Cardiac muscle cell (in vitro differentiated cells and primary cell): Measurements from ENCODE around the gene CDK14. TPM values are rescaled to one million over a fixed set of nuclear protein-coding genes. Genes with fewer than 3 reads are reported as not detected.

Experiments used
- DNase-seq, 2 donors: peaks; one replicate each; pipeline versions ENCODE4 v3.0.0 to v3.0.0-alpha.2; 2010 to 2017; ENCODE audit warnings: low read depth in 1 of 2, low spot score in 1 of 2
- H3K27ac ChIP-seq: fragments of 200-600 bp; sonication (generic); 2 replicates; pipeline ENCODE4 v1.5.1; 2016
- H3K27me3 ChIP-seq: fragments of 200-600 bp; sonication (generic); 2 replicates; pipeline ENCODE4 v1.6.0; 2016; ENCODE audit warnings: control low read depth
- H3K36me3 ChIP-seq: fragments of 200-600 bp; sonication (generic); 2 replicates; pipeline ENCODE4 v1.5.1; 2016; ENCODE audit warnings: control low read depth
- H3K4me1 ChIP-seq: fragments of 200-600 bp; sonication (generic); 2 replicates; pipeline ENCODE4 v1.8.1; 2017; ENCODE audit warnings: low read depth, mild to moderate bottlenecking, mixed run types
- H3K4me3 ChIP-seq: fragments of 200-600 bp; sonication (generic); 2 replicates; pipeline ENCODE4 v1.5.1; 2016; ENCODE audit warnings: mild to moderate bottlenecking
- H3K9me3 ChIP-seq: fragments of 200-600 bp; sonication (generic); 2 replicates; pipeline ENCODE4 v1.5.1; 2017; ENCODE audit warnings: low read depth, mild to moderate bottlenecking, control low read depth
- polyA plus RNA-seq: library from polyadenylated mRNA; unstranded; fragments of >200 nt; fragmentation: Nextera tagmentation; extraction: Ambion mirVana; gene quantifications from 2 replicates; pipeline ENCODE4 v1.2.1, GENCODE V29; 2016
- total RNA-seq: library from RNA; depleted of rRNA; stranded (reverse); fragments of >200 nt; gene quantifications from 2 replicates; pipeline ENCODE4 v1.2.3, GENCODE V29; 2016
- TF ChIP-seq, protein P1 (sequence below): IDR thresholded peaks from 2 replicates; pipeline ENCODE4 v1.5.1; 2012; ENCODE audit warnings: low read depth, mild to moderate bottlenecking, low read length

CDK14 gene
- total and polyA plus RNA-seq, 2 experiments from 2014 or later, result 22.5 to 23.1 TPM

- no peaks in the 10 kb centered on the region for H3K36me3 ChIP-seq
- TF ChIP-seq, protein P1, sequence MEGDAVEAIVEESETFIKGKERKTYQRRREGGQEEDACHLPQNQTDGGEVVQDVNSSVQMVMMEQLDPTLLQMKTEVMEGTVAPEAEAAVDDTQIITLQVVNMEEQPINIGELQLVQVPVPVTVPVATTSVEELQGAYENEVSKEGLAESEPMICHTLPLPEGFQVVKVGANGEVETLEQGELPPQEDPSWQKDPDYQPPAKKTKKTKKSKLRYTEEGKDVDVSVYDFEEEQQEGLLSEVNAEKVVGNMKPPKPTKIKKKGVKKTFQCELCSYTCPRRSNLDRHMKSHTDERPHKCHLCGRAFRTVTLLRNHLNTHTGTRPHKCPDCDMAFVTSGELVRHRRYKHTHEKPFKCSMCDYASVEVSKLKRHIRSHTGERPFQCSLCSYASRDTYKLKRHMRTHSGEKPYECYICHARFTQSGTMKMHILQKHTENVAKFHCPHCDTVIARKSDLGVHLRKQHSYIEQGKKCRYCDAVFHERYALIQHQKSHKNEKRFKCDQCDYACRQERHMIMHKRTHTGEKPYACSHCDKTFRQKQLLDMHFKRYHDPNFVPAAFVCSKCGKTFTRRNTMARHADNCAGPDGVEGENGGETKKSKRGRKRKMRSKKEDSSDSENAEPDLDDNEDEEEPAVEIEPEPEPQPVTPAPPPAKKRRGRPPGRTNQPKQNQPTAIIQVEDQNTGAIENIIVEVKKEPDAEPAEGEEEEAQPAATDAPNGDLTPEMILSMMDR, result no peak
- no peak overlapping the region for H3K4me3 ChIP-seq
- H3K27me3 ChIP-seq, result no peaks in the 10 kb centered on the region
- no peak overlapping the region for H3K27ac ChIP-seq
- no peak for DNase-seq
- H3K4me1 ChIP-seq, result peaks cover 3% of the 10 kb centered on the region
- H3K9me3 ChIP-seq, result no peaks in the 10 kb centered on the region
These were observed 352.0 kb downstream of the CDK14 start for GRCh38 chr7:90948085-90948484.

GRCh38 chr7:90951229-90951628 is 355.1 kb downstream of the CDK14 start:
- H3K36me3 ChIP-seq, result no peaks in the 10 kb centered on the region
- H3K9me3 ChIP-seq, result no peaks in the 10 kb centered on the region
- no peak overlapping the region for H3K4me3 ChIP-seq
- TF ChIP-seq, protein P1, result no peak
- no peaks in the 10 kb centered on the region for H3K27me3 ChIP-seq
- peaks cover 3% of the 10 kb centered on the region for H3K4me1 ChIP-seq
- DNase-seq, result no peak
- no peak overlapping the region for H3K27ac ChIP-seq

DNA sequence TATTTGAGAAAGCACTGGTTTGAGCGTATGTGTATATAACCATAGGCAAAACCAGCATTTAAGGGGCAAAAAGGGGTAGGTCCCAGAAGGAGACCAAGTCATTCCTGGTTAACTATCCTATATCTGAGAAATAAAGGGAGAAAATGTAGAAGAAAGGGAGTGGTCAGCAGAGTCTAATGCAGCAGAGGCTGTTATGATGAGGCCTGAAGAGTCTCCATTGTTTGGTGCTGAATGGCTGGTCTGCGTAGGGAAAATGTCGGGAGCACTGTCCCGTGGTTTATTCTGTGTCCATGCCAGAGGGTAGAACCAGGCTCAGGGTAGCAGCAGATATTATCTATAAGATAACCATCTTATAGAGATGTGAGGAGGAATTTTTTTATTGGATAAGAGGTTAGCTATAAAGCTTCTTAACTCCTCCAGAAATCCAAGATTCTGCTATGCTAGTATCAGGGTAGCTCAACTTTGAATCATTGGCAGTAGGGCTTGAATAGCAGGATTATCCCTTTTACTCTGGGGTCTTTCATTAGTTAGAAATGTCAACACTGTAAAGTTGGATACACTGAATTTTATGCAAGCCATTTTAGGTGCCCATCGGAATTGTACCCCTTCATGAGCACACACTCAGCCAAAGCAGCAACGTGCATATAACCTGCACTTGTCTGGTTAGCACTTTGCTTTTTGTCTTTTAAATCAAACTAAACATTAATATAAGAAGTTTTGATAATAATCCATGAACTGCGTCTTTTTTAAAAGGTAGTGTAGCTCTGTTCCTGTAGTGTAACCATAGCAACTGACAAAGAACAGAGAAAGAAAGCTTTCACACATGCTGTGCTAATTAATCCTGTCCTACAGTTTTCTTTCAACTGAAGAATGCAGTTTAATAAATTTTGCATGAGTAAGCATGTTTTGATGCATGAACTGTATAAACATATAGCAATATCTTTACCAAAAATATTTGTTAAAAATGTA is 356.1 kb downstream of the CDK14 start:
- no peak for DNase-seq
- TF ChIP-seq, protein P1, result no peak
- no peak overlapping the region for H3K27ac ChIP-seq
- no peaks in the 10 kb centered on the region for H3K36me3 ChIP-seq
- H3K9me3 ChIP-seq, result no peaks in the 10 kb centered on the region
- H3K4me3 ChIP-seq, result no peak overlapping the region
- no peaks in the 10 kb centered on the region for H3K27me3 ChIP-seq
- H3K4me1 ChIP-seq, result no peaks in the 10 kb centered on the region

GRCh38 chr7:90955641-90956207 is 359.6 kb downstream of the CDK14 start:
- TF ChIP-seq, protein P1, result no peak
- Histone ChIP-seq H3K4me1 (no peaks in the 10 kb centered on the region), H3K4me3 (no peak overlapping the region), H3K27ac (peak overlapping the region; percentile 19), H3K9me3 (no peaks in the 10 kb centered on the region), H3K27me3 (no peaks in the 10 kb centered on the region), H3K36me3 (no peaks in the 10 kb centered on the region)
- peak in 1 of 2 donors; percentile 17 for DNase-seq

- Histone ChIP-seq H3K36me3 (no peaks in the 10 kb centered on the region), H3K4me3 (no peak overlapping the region), H3K27ac (no peak overlapping the region), H3K27me3 (no peaks in the 10 kb centered on the region), H3K9me3 (no peaks in the 10 kb centered on the region), H3K4me1 (no peaks in the 10 kb centered on the region)
- DNase-seq, result peak in 1 of 2 donors; percentile 23
- TF ChIP-seq, protein P1, result no peak
These were observed 361.8 kb downstream of the CDK14 start for GRCh38 chr7:90957883-90958282.
